Fibroblast of mammary gland (primary cell): ENCODE data around the gene RASGEF1B.

ENCODE experiments used
- DNase-seq: peaks from one replicate; pipeline ENCODE4 v3.0.0-alpha.2; 2010; ENCODE audit warnings: low read depth
- H3K4me3 ChIP-seq: 2 replicates; pipeline ENCODE4 v1.5.1; 2011; ENCODE audit warnings: low read depth, mild to moderate bottlenecking, low read length, moderate library complexity; ENCODE audit not compliant: control insufficient read depth
- CTCF ChIP-seq: conservative IDR thresholded peaks from 2 replicates; pipeline ENCODE4 v1.5.1; 2011; ENCODE audit warnings: low read depth, low read length, inconsistent platforms; ENCODE audit not compliant: control insufficient read depth, insufficient read depth

RASGEF1B gene

GRCh38 chr4:81472281-81473182 lies 825 bp upstream of the RASGEF1B start:
- DNase-seq = peak; percentile 32
- peak overlapping the region; percentile 24 for H3K4me3 ChIP-seq
- TF ChIP-seq CTCF = peak; percentile 18

DNA sequence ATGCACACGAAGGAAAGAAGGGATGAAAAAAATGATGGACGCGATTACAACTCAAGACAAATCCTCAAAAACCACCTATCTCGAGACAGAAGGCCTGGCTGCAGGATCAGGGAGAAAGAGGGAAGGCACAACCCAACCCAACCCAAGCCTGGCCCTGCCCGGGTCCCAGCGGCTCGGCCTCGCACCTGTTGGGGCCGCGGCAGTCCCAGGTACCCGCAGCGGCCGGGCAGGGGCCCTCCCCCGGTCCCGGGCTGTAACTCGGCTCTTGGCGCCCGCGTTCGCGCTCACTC lies 464 bp downstream of the RASGEF1B start:
- H3K4me3 ChIP-seq = peak overlapping the region; percentile 52
- no peak for TF ChIP-seq CTCF
- no peak for DNase-seq

GRCh38 chr4:81470456-81471297 lies 1.0 kb downstream of the RASGEF1B start:
- TF ChIP-seq CTCF = no peak
- no peak for DNase-seq
- peak overlapping the region; percentile 52 for H3K4me3 ChIP-seq

- TF ChIP-seq CTCF = no peak
- no peak for DNase-seq
- no peak overlapping the region for H3K4me3 ChIP-seq
Measured at GRCh38 chr4:81469781-81470455, 1.8 kb downstream of the RASGEF1B start.

DNA sequence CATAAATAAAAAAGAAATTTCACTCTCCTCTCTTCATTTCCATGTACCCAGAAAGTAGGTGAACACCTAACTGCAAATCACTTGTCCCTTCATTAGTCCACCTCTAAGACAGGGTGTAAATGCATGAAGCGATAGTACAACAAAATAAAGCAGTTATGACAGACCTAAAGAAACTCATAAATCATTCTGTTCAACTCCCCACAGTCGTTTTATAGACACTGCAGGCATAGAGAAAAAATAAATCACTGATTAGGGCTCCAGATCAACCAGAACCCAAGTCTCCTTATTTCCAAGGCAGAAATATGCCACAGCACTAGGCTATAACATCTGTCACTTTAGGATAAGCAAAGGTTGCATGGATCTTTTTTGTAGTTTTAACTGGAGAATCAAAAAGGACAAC lies 3.0 kb downstream of the RASGEF1B start:
- TF ChIP-seq CTCF = no peak
- DNase-seq = no peak
- no peak overlapping the region for H3K4me3 ChIP-seq

DNA sequence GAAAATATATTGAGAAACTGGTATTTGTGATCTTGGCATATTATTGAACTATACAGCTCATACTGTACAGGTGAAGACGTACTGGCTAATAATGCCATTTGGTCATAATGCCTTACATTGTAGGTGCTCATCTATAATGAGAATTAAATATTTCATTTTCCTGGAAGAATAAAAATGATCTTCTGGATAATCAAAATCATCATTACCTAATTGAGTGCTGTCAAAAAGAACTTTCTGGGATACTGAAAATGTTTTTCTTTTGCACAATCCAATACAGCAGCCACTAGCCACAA lies 4.1 kb downstream of the RASGEF1B start:
- DNase-seq = no peak
- H3K4me3 ChIP-seq = no peak overlapping the region
- TF ChIP-seq CTCF = no peak
